ENCODE data around the gene POU1F1.

Gene POU1F1, protein sequence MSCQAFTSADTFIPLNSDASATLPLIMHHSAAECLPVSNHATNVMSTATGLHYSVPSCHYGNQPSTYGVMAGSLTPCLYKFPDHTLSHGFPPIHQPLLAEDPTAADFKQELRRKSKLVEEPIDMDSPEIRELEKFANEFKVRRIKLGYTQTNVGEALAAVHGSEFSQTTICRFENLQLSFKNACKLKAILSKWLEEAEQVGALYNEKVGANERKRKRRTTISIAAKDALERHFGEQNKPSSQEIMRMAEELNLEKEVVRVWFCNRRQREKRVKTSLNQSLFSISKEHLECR

DNA sequence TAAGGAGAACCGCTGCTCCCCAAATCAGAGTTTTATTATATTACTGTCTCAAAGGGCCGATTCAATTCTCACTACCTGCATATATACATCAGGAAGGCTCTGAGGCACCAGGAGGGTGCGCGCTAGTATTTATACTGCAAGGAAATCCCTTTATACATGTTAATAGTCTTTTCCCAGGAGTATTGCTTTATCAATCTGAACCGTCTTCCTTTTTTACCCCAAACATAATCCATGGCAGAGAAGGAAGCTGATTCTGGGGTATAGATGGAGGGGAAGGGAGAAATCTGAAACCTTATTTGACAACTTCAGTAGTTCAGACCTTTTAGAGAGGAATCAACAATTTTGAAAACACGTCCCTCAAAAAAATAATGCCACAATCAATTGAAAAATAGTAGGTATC lies at the start of gene POU1F1:
Gene POU1F1, minus strand, starts transcription at position 101 of the 400 bp plus-strand sequence. CDS start 122 bp downstream, outside the sequence.
- TF ChIP-seq, protein P1, sequence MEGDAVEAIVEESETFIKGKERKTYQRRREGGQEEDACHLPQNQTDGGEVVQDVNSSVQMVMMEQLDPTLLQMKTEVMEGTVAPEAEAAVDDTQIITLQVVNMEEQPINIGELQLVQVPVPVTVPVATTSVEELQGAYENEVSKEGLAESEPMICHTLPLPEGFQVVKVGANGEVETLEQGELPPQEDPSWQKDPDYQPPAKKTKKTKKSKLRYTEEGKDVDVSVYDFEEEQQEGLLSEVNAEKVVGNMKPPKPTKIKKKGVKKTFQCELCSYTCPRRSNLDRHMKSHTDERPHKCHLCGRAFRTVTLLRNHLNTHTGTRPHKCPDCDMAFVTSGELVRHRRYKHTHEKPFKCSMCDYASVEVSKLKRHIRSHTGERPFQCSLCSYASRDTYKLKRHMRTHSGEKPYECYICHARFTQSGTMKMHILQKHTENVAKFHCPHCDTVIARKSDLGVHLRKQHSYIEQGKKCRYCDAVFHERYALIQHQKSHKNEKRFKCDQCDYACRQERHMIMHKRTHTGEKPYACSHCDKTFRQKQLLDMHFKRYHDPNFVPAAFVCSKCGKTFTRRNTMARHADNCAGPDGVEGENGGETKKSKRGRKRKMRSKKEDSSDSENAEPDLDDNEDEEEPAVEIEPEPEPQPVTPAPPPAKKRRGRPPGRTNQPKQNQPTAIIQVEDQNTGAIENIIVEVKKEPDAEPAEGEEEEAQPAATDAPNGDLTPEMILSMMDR (IDR thresholded peaks at IDR 0.05; ENCODE audit: extremely low read depth, missing control alignments), result no peak

DNA sequence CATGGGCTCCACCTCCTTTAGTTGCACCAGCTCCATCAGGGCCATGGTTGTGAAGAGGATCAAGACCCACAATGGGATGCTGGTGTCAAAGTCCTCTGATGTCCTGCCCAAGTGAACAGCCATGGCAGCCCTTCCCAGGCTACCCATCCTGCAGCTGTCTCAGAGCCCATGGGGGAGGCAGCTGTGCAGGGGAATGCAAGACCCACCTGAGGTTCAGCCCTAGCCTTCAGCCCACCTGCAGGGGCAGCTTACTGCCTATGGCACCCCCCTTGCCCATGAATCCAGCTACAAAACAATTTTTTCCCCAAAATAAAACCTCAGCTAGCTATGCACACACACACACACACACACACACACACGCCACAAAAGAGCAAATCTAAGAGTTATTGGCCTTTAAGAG lies 48.2 kb upstream of the POU1F1 start:
- TF ChIP-seq, protein P1 (IDR thresholded peaks at IDR 0.05; ENCODE audit: extremely low read depth, missing control alignments), result no peak
- DNase-seq (ENCODE audit: low spot score), result no peak

More for the DNA sequence above, at the start of gene POU1F1:
- no peak for DNase-seq (ENCODE audit: low spot score)

DNA sequence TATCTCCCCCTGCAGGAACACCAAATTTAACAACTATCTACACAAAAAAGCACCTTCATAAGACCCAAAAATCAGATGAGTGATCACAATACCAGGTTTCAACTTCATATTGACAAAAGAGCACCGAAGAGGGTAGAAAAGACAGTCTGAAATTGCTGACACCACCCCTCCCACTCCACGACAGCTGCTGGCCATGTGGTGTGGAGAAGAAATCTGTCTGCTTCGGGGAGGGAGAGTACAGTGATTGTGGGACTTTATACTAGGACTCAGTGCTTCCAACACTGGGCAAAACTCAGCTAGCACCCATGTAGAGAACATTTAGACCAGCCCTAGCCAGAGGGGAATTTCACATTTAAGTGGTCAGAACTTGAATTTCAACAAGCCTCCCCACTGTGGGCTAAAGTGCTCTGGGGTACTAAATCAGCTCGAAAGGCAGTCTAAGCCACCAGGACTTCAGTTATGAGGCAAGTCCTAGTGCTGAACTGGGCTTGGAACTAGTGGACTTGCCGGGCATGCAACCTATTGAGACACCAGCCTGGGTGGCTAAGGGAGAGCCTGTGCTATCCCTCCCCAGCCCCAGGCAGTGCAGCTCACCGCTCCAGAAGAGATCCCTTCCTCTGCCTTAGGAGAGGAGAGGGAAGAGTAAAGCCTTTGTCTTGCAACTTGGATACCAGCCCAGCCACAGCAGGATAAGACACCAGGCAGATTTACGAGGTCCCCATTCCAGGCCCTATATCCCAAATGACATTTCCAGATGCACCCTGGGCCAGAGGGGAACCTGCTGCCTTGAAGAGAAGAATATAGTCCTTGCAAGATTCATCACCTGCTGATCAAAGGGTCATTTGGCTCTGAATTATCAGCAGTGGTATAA lies 44.6 kb upstream of the POU1F1 start:
- DNase-seq (ENCODE audit: low spot score), result no peak
- TF ChIP-seq, protein P1 (IDR thresholded peaks at IDR 0.05; ENCODE audit: extremely low read depth, missing control alignments), result no peak

DNA sequence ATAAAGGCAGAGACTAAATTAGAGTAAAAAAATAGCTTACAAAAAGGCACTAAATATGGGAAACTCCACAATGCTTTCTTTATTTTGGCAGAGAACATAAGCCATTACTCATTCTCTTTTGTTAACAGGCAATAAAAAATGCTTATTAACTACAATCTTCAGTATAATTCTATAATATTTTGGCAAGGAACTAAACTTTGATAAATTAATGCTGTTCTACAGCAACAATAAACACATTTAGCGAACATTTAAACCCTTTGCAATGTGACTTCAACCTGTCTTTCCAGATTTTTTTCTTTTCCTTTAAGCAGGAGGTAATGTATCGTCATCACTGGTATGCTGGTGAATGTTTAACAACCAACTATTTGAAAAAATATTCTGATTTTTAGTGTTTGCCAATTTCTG lies 42.2 kb upstream of the POU1F1 start:
- TF ChIP-seq, protein P1 (IDR thresholded peaks at IDR 0.05; ENCODE audit: extremely low read depth, missing control alignments), result no peak
- DNase-seq (ENCODE audit: low spot score), result no peak

DNA sequence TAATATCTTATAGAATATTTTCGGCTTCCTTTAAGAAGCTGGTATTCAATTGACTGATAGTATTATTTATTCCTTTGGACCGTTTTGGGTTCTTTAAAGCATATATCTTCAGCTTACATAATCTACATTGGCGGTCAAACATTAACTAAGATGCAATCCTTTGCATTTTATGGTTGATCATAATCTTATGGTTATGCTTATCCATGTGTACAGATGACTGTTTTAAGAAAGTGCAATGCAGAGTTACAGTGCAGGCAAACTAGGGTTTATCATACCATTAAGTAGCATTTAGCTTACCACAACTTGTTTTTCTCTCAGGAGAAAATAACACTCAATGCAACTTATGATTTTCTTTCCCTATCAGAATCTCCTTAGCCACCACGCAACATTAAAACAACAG lies 41.4 kb upstream of the POU1F1 start:
- TF ChIP-seq, protein P1 (IDR thresholded peaks at IDR 0.05; ENCODE audit: extremely low read depth, missing control alignments), result no peak
- DNase-seq (ENCODE audit: low spot score), result no peak

DNA sequence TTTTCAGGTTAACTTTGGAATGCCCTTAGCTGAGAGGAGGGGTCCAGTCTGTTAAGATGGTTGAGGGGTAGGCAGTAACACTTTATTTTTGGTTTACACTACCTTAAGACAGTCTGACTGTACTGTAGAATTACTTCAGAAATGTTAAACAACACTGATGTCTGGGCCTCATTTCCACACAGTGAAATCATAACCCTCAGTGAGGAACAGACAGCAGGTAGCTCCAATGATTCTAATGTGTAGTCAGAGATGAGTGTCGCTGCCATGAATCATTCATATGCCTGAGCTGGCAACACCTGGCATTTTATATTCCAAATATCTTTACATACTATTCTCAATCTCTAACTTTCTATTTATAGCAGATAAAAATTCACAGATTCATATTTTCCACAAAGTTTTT lies 37.3 kb upstream of the POU1F1 start:
- DNase-seq (ENCODE audit: low spot score), result no peak
- TF ChIP-seq, protein P1 (IDR thresholded peaks at IDR 0.05; ENCODE audit: extremely low read depth, missing control alignments), result no peak

- TF ChIP-seq, protein P1 (IDR thresholded peaks at IDR 0.05; ENCODE audit: extremely low read depth, missing control alignments), result no peak
Observed at GRCh38 chr3:87311309-87311708, 34.9 kb upstream of the POU1F1 start.

More at GRCh38 chr3:87311309-87311708, 34.9 kb upstream of the POU1F1 start:
- DNase-seq (ENCODE audit: low spot score), result no peak

Measured in GM20000 (cell line).